Naive thymus-derived CD8-positive, alpha-beta T cell (primary cell): ENCODE data around the gene GRK5. TPM values are rescaled to one million over a fixed set of nuclear protein-coding genes. Genes with fewer than 3 reads are reported as not detected.
"Not testable (repeated sequence)": the region's sequence is repeated elsewhere in the genome, so short reads cannot be mapped to it uniquely, and the experiment has no call there.

Experiments
- ATAC-seq, 2 donors: fragments of 150-1000 bp; cut with Tn5 transposase in 1 of 2; sonication (Bioruptor Pico), chemical (Tn5 transposase) in 1 of 2; 1 replicate in 1 of 2; 2 replicates in 1 of 2; pipeline ENCODE4 v1.10.0; 2021; ENCODE audit warnings: mild to moderate bottlenecking in 2 of 2, moderate library complexity in 2 of 2
- POLR2A ChIA-PET: fragments of 350-600 bp; sonication (Branson Sonifier 250); formaldehyde crosslinking; loops from one replicate; lab custom pipeline; 2021; ENCODE audit warnings: antibody characterized with exemption; lab: Charles Lee
- DNase-seq, 10 donors: peaks; one replicate each; pipeline versions ENCODE4 v3.0.0 to v3.0.0-alpha.2; 2020 to 2022
- H3K27ac Mint-ChIP-seq, 10 donors: one replicate each; pipeline ENCODE4 v1.8.0; 2020 to 2022; ENCODE audit warnings: mild to moderate bottlenecking in 10 of 10, mixed read lengths in 10 of 10, moderate library complexity in 4 of 10, inconsistent platforms in 1 of 10
- H3K27me3 Mint-ChIP-seq, 5 donors: one replicate each; pipeline ENCODE4 v1.8.0; 2021 to 2022; ENCODE audit warnings: mixed read lengths in 5 of 5
- H3K36me3 Mint-ChIP-seq, 3 donors: one replicate each; pipeline ENCODE4 v1.8.0; 2020 to 2022; ENCODE audit warnings: mixed read lengths in 3 of 3, mild to moderate bottlenecking in 2 of 3, inconsistent platforms in 1 of 3
- H3K4me1 Mint-ChIP-seq, 4 donors: one replicate each; pipeline ENCODE4 v1.8.0; 2021 to 2022; ENCODE audit warnings: mixed read lengths in 4 of 4
- H3K4me3 Mint-ChIP-seq, 10 donors: one replicate each; pipeline ENCODE4 v1.8.0; 2020 to 2022; ENCODE audit warnings: mild to moderate bottlenecking in 10 of 10, mixed read lengths in 10 of 10, moderate library complexity in 6 of 10, inconsistent platforms in 1 of 10
- H3K9me3 Mint-ChIP-seq, 9 donors: one replicate each; pipeline ENCODE4 v1.8.0; 2020 to 2022; ENCODE audit warnings: mixed read lengths in 9 of 9, mild to moderate bottlenecking in 3 of 9, inconsistent platforms in 1 of 9, moderate library complexity in 1 of 9
- polyA plus RNA-seq, 3 donors: library from polyadenylated mRNA; unstranded; fragments of 300-500 nt; fragmentation: Illumina TruSeq; gene quantifications; one replicate each; pipeline ENCODE4 v1.2.3, GENCODE V29; 2021
- total RNA-seq, 8 experiments: library from RNA in 2 of 8; stranded (reverse) in 2 of 8; gene quantifications; one replicate each; pipeline ENCODE4 v1.2.3 and lab custom pipeline; 2021 to 2026

The GRK5 gene
- total and polyA plus RNA-seq, 5 experiments from 2014 or later, result 4.4 to 23.2 (median 11.0) TPM

- Mint-ChIP-seq H3K27ac (peak within 1 kb of the TSS; percentile 83 to 98 (median 94)), H3K36me3 (peaks cover 0 to 24% (median 1%) of the 10 kb centered on the region in 3 donors), H3K4me3 (peak within 1 kb of the TSS; percentile 91 to 99 (median 97)), H3K4me1 (peaks cover 10 to 45% (median 36%) of the 10 kb centered on the region in 4 donors), H3K9me3 (no peaks in the 10 kb centered on the region), H3K27me3 (no peaks in the 10 kb centered on the region)
- peak; percentile 85 to 94 (median 90) for DNase-seq
- POLR2A ChIA-PET, result interaction anchor here (0.8 to 1.0 kb wide), 3 partner anchors 14 to 353 kb away, joined by 3 to 5 read pairs (median 3); partner anchors contain the start of gene GRK5
- ATAC-seq, result peak; percentile 97
Measured at GRCh38 chr10:119178372-119179119, 28.8 kb upstream of the GRK5 start, which contains the start of gene PRDX3. Gene PRDX3 (minus strand): TSS chr10:119178812. CDS start chr10:119178790, 22 bp downstream.

GRCh38 chr10:119180850-119181400, 26.4 kb upstream of the GRK5 start:
- Mint-ChIP-seq H3K27ac (peak overlapping the region in 1 of 10 donors; percentile 31), H3K4me1 (peaks cover 7 to 36% (median 26%) of the 10 kb centered on the region in 4 donors)
- H3K9me3 Mint-ChIP-seq, ATAC-seq, H3K4me3 Mint-ChIP-seq, H3K27me3 Mint-ChIP-seq, DNase-seq, H3K36me3 Mint-ChIP-seq: not testable (repeated sequence)
- POLR2A ChIA-PET, result interaction anchor here (0.7 kb wide), 3 partner anchors 22 to 357 kb away, joined by 3 to 4 read pairs (median 3); no protein-coding TSS in a partner anchor

GRCh38 chr10:119183664-119184412, 23.5 kb upstream of the GRK5 start:
- no peaks in the 10 kb centered on the region for H3K36me3 Mint-ChIP-seq
- ATAC-seq (no peak), DNase-seq (no peak)
- peaks cover 0 to 11% (median 6%) of the 10 kb centered on the region in 4 donors for H3K4me1 Mint-ChIP-seq
- no peak overlapping the region for H3K27ac Mint-ChIP-seq
- H3K27me3 Mint-ChIP-seq, result no peaks in the 10 kb centered on the region
- no peaks in the 10 kb centered on the region for H3K9me3 Mint-ChIP-seq
- POLR2A ChIA-PET, result interaction anchor here (0.7 kb wide), 1 partner anchor 408 kb away, joined by 5 read pairs; no protein-coding TSS in a partner anchor
- H3K4me3 Mint-ChIP-seq, result no peak overlapping the region

- Mint-ChIP-seq H3K36me3 (no peaks in the 10 kb centered on the region), H3K9me3 (no peaks in the 10 kb centered on the region), H3K4me3 (peak overlapping the region in 2 of 10 donors; percentile 15 to 41), H3K27ac (peak overlapping the region in 1 of 10 donors; percentile 31), H3K4me1 (peaks cover 7 to 16% (median 13%) of the 10 kb centered on the region in 4 donors), H3K27me3 (no peaks in the 10 kb centered on the region)
- POLR2A ChIA-PET, result interaction anchor here (0.6 to 1.0 kb wide), 2 partner anchors 9 to 36 kb away, joined by 3 to 6 read pairs; no protein-coding TSS in a partner anchor
- ATAC-seq, result peak in 1 of 2 donors; percentile 63
- DNase-seq, result no peak
Measured at GRCh38 chr10:119189811-119190282, 17.5 kb upstream of the GRK5 start.

- Mint-ChIP-seq H3K36me3 (no peaks in the 10 kb centered on the region), H3K27ac (peak overlapping the region in 3 of 10 donors; percentile 12 to 72 (median 60)), H3K4me3 (peak overlapping the region in 2 of 10 donors; percentile 15 to 50), H3K9me3 (no peaks in the 10 kb centered on the region), H3K4me1 (peaks cover 7 to 16% (median 13%) of the 10 kb centered on the region in 4 donors), H3K27me3 (no peaks in the 10 kb centered on the region)
- no peak for DNase-seq
- no peak for ATAC-seq
- POLR2A ChIA-PET, result interaction anchor here (0.6 kb wide), 1 partner anchor 26 kb away, joined by 3 read pairs; no protein-coding TSS in a partner anchor
Measured at GRCh38 chr10:119190353-119190752, 17.0 kb upstream of the GRK5 start.

- Mint-ChIP-seq H3K4me3 (no peak overlapping the region), H3K27me3 (no peaks in the 10 kb centered on the region), H3K4me1 (peaks cover 7 to 16% (median 13%) of the 10 kb centered on the region in 4 donors), H3K36me3 (no peaks in the 10 kb centered on the region), H3K9me3 (no peaks in the 10 kb centered on the region), H3K27ac (peak overlapping the region in 1 of 10 donors; percentile 72)
- POLR2A ChIA-PET, result interaction anchor here (0.6 kb wide), 1 partner anchor 27 kb away, joined by 3 read pairs; no protein-coding TSS in a partner anchor
- ATAC-seq (no peak), DNase-seq (no peak)
Measured at GRCh38 chr10:119190954-119191785, 16.2 kb upstream of the GRK5 start.

GRCh38 chr10:119191881-119192280, 15.5 kb upstream of the GRK5 start:
- no peak for DNase-seq
- no peak for ATAC-seq
- Mint-ChIP-seq H3K9me3 (no peaks in the 10 kb centered on the region), H3K4me1 (peaks cover 7 to 16% (median 13%) of the 10 kb centered on the region in 4 donors), H3K27me3 (no peaks in the 10 kb centered on the region), H3K27ac (peak overlapping the region in 1 of 10 donors; percentile 48), H3K36me3 (no peaks in the 10 kb centered on the region), H3K4me3 (no peak overlapping the region)
- POLR2A ChIA-PET, result no interaction called here

- H3K4me1 Mint-ChIP-seq, result peaks cover 2 to 12% (median 6%) of the 10 kb centered on the region in 4 donors
- H3K4me3 Mint-ChIP-seq, result no peak overlapping the region
- no peak overlapping the region for H3K27ac Mint-ChIP-seq
- no peaks in the 10 kb centered on the region for H3K36me3 Mint-ChIP-seq
- POLR2A ChIA-PET, result interaction anchor here (0.6 kb wide), 1 partner anchor 44 kb away, joined by 3 read pairs; no protein-coding TSS in a partner anchor
- DNase-seq, result no peak
- H3K27me3 Mint-ChIP-seq, result peaks cover 0 to 3% (median 0%) of the 10 kb centered on the region in 5 donors
- ATAC-seq, result no peak
- no peaks in the 10 kb centered on the region for H3K9me3 Mint-ChIP-seq
Measured at GRCh38 chr10:119197921-119198320, 9.4 kb upstream of the GRK5 start.

GRCh38 chr10:119198438-119198837, 8.9 kb upstream of the GRK5 start:
- Mint-ChIP-seq H3K27ac (peak overlapping the region in 1 of 10 donors; percentile 47), H3K36me3 (no peaks in the 10 kb centered on the region), H3K4me3 (no peak overlapping the region), H3K4me1 (peaks cover 2 to 12% (median 6%) of the 10 kb centered on the region in 4 donors), H3K9me3 (no peaks in the 10 kb centered on the region), H3K27me3 (peaks cover 0 to 3% (median 0%) of the 10 kb centered on the region in 5 donors)
- DNase-seq, result peak in 2 of 10 donors; percentile 15 to 20
- POLR2A ChIA-PET, result interaction anchor here (1.1 to 1.2 kb wide), 2 partner anchors 9 to 221 kb away, joined by 3 read pairs; no protein-coding TSS in a partner anchor
- ATAC-seq, result no peak

- H3K36me3 Mint-ChIP-seq, result no peaks in the 10 kb centered on the region
Measured at GRCh38 chr10:119199231-119199992, 8.0 kb upstream of the GRK5 start.

More at GRCh38 chr10:119199231-119199992, 8.0 kb upstream of the GRK5 start:
- peak overlapping the region in 1 of 10 donors; percentile 21 for H3K4me3 Mint-ChIP-seq
- peak overlapping the region in 2 of 10 donors; percentile 20 to 27 for H3K27ac Mint-ChIP-seq
- ATAC-seq, result peak; percentile 88 to 91
- POLR2A ChIA-PET, result interaction anchor here (1.1 to 1.2 kb wide), 3 partner anchors 10 to 343 kb away, joined by 3 to 7 read pairs (median 3); partner anchors contain the start of gene RGS10
- peak in 9 of 10 donors; percentile 23 to 74 (median 42) for DNase-seq
- H3K27me3 Mint-ChIP-seq, result peaks cover 0 to 3% (median 0%) of the 10 kb centered on the region in 5 donors
- peaks cover 2 to 12% (median 6%) of the 10 kb centered on the region in 4 donors for H3K4me1 Mint-ChIP-seq
- no peaks in the 10 kb centered on the region for H3K9me3 Mint-ChIP-seq
